Measurements from ENCODE around the gene MRPS35. TPM values are rescaled to one million over a fixed set of nuclear protein-coding genes. Genes with fewer than 3 reads are reported as not detected.

The MRPS35 gene
- polyA plus RNA-seq (2013, experiment 1 of 2) = 40.2 TPM
- 42.8 TPM for polyA plus RNA-seq (2013, experiment 2 of 2)

DNA sequence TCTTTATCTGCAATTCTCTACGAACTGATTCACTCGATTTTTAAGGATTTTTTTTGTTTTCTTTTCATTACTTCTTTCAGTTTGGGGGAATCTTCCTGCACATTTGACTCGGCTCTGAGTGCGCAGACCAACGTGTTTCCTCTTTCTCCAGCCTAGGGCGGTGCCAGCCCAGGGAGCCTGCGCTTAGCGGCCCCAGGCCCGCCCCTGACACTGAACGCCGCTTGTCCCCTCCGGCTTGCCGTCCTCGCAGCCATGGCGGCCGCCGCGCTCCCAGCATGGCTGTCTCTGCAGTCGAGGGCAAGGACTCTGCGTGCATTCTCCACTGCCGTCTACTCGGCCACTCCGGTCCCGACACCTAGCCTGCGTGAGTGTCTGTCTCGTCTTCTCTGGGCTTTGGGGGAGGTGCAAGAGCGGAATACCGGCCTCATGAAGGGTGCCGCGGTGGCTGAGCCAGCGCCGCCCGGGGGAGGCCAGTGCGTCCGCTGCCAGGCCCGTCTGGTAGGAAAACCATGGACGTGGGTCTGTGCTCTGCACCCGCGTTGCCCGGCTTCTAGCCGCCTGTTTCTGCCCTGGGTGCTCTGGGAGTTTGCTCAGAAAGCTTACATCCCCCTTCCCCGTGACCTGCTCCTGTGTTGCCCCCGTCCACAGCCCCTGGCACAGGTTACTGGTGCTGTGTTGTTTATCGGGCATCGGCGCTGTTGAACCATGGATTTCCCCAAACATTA is at the start of gene MRPS35:
Gene MRPS35 (plus strand): TSS at position 241 of the 725 bp plus-strand sequence. CDS start 12 bp downstream, at position 253.
- Histone ChIP-seq H3K9ac (ENCODE audit: low read length) (peak within 1 kb of the TSS; percentile 97), H3K14ac (ENCODE audit: low read length in 2 of 2) (peak within 1 kb of the TSS; percentile 1 to 100), H3K9me3 (ENCODE audit: control insufficient read depth, low read length) (no peaks in the 10 kb centered on the region), H2BK12ac (ENCODE audit: low read length in 2 of 2) (peak within 1 kb of the TSS; percentile 37 to 90), H2BK5ac (ENCODE audit: low read depth, low read length, poor library complexity, severe bottlenecking) (peak within 1 kb of the TSS; percentile 61), H3K4me3 (ENCODE audit: insufficient read depth in 1 of 2, low read depth in 1 of 2, low read length in 2 of 2) (peak within 1 kb of the TSS; percentile 99), H3K18ac (ENCODE audit: low read depth in 1 of 2, low read length in 2 of 2) (peak within 1 kb of the TSS; percentile 98 to 99), H3K27me3 (ENCODE audit: control insufficient read depth in 1 of 2, insufficient read depth in 1 of 2, low read length in 2 of 2) (no peaks in the 10 kb centered on the region), H3K4ac (ENCODE audit: low read depth in 1 of 2, low read length in 2 of 2) (peak within 1 kb of the TSS; percentile 91 to 99), H3K4me2 (ENCODE audit: low read length, poor library complexity, severe bottlenecking) (peak within 1 kb of the TSS; percentile 89), H4K91ac (ENCODE audit: low read length) (peak within 1 kb of the TSS; percentile 98), H2BK120ac (ENCODE audit: low read depth, low read length) (no peak within 1 kb of the TSS), H2BK15ac (ENCODE audit: low read depth, poor library complexity, severe bottlenecking) (peak within 1 kb of the TSS; percentile 45), H2AFZ (ENCODE audit: low read depth, low read length) (peak within 1 kb of the TSS; percentile 99), H3K23ac (ENCODE audit: low read length in 2 of 2) (peak within 1 kb of the TSS in 1 of 2 experiments; percentile 98), H3K27ac (ENCODE audit: low read length, poor library complexity, severe bottlenecking) (peak within 1 kb of the TSS; percentile 93), H2AK5ac (ENCODE audit: low read length, severe bottlenecking) (no peak within 1 kb of the TSS), H3K4me1 (ENCODE audit: control insufficient read depth, insufficient read depth, low read depth, low read length) (peaks cover 6% of the 10 kb centered on the region), H3K79me1 (replicated peaks; ENCODE audit: low read length, poor library complexity, severe bottlenecking) (peaks cover 11% of the 10 kb centered on the region), H4K8ac (ENCODE audit: low read length) (peak within 1 kb of the TSS; percentile 100), H3K36me3 (ENCODE audit: control insufficient read depth in 1 of 2, insufficient read depth in 2 of 2, low read depth in 1 of 2, low read length in 2 of 2) (peaks cover 11 to 17% of the 10 kb centered on the region in 2 experiments)
- DNase-seq = peak; percentile 94
- under 1% methylated on average over 44 of the region's 46 CpGs for WGBS

DNA sequence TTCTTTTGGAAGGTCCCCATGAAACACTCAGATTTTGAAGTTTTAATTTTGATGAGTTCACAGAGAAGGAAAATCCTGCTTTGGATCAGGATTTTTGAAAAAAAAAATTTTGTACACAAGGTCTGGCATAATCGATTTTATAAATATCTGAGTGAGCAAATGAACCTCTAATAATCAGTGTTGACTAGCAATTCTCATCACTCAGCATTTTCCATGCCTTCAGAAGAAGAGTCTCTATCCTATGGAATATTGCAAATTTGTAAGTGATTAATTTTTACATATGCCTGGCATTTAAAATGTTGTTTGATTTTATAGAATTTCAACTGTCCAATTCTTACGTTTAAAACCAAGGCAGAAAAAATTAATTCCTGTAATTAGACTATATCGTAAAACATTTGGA is 44.9 kb upstream of the MRPS35 start:
- H3K18ac ChIP-seq (ENCODE audit: low read depth in 1 of 2, low read length in 2 of 2) = no peak overlapping the region
- no peak overlapping the region for H2AK5ac ChIP-seq (ENCODE audit: low read length, severe bottlenecking)
- H2BK5ac ChIP-seq (ENCODE audit: low read depth, low read length, poor library complexity, severe bottlenecking) = no peak overlapping the region
- H3K23ac ChIP-seq (ENCODE audit: low read length in 2 of 2) = no peak overlapping the region
- peak overlapping the region; percentile 56 for H3K9ac ChIP-seq (ENCODE audit: low read length)
- H3K27me3 ChIP-seq (ENCODE audit: control insufficient read depth in 1 of 2, insufficient read depth in 1 of 2, low read length in 2 of 2) = no peaks in the 10 kb centered on the region
- no peak overlapping the region for H3K27ac ChIP-seq (ENCODE audit: low read length, poor library complexity, severe bottlenecking)
- H3K4ac ChIP-seq (ENCODE audit: low read depth in 1 of 2, low read length in 2 of 2) = no peak overlapping the region
- no peak overlapping the region for H2BK15ac ChIP-seq (ENCODE audit: low read depth, poor library complexity, severe bottlenecking)
- peaks cover 36 to 92% of the 10 kb centered on the region in 2 experiments for H3K36me3 ChIP-seq (ENCODE audit: control insufficient read depth in 1 of 2, insufficient read depth in 2 of 2, low read depth in 1 of 2, low read length in 2 of 2)
- H3K9me3 ChIP-seq (ENCODE audit: control insufficient read depth, low read length) = no peaks in the 10 kb centered on the region
- H4K8ac ChIP-seq (ENCODE audit: low read length) = no peak overlapping the region
- H2AFZ ChIP-seq (ENCODE audit: low read depth, low read length) = no peak overlapping the region
- H2BK12ac ChIP-seq (ENCODE audit: low read length in 2 of 2) = no peak overlapping the region
- no peak overlapping the region for H4K91ac ChIP-seq (ENCODE audit: low read length)
- DNase-seq = no peak
- H3K4me2 ChIP-seq (ENCODE audit: low read length, poor library complexity, severe bottlenecking) = no peak overlapping the region
- H3K4me1 ChIP-seq (ENCODE audit: control insufficient read depth, insufficient read depth, low read depth, low read length) = no peaks in the 10 kb centered on the region
- no peak overlapping the region for H3K4me3 ChIP-seq (ENCODE audit: insufficient read depth in 1 of 2, low read depth in 1 of 2, low read length in 2 of 2)
- H2BK120ac ChIP-seq (ENCODE audit: low read depth, low read length) = no peak overlapping the region
- no CpG with 5 or more reads among the region's 3 CpGs for WGBS
- H3K79me1 ChIP-seq (replicated peaks; ENCODE audit: low read length, poor library complexity, severe bottlenecking) = peaks cover 5% of the 10 kb centered on the region
- H3K14ac ChIP-seq (ENCODE audit: low read length in 2 of 2) = no peak overlapping the region

- H2AFZ ChIP-seq (ENCODE audit: low read depth, low read length) = no peak overlapping the region
- no peak overlapping the region for H2BK5ac ChIP-seq (ENCODE audit: low read depth, low read length, poor library complexity, severe bottlenecking)
- H3K27me3 ChIP-seq (ENCODE audit: control insufficient read depth in 1 of 2, insufficient read depth in 1 of 2, low read length in 2 of 2) = no peaks in the 10 kb centered on the region
- no peak overlapping the region for H4K8ac ChIP-seq (ENCODE audit: low read length)
- H3K4me2 ChIP-seq (ENCODE audit: low read length, poor library complexity, severe bottlenecking) = no peak overlapping the region
- H3K14ac ChIP-seq (ENCODE audit: low read length in 2 of 2) = no peak overlapping the region
- DNase-seq = no peak
- H3K36me3 ChIP-seq (ENCODE audit: control insufficient read depth in 1 of 2, insufficient read depth in 2 of 2, low read depth in 1 of 2, low read length in 2 of 2) = peaks cover 31 to 92% of the 10 kb centered on the region in 2 experiments
- no peak overlapping the region for H2BK12ac ChIP-seq (ENCODE audit: low read length in 2 of 2)
- no peaks in the 10 kb centered on the region for H3K4me1 ChIP-seq (ENCODE audit: control insufficient read depth, insufficient read depth, low read depth, low read length)
- peaks cover 5% of the 10 kb centered on the region for H3K79me1 ChIP-seq (replicated peaks; ENCODE audit: low read length, poor library complexity, severe bottlenecking)
- H3K4me3 ChIP-seq (ENCODE audit: insufficient read depth in 1 of 2, low read depth in 1 of 2, low read length in 2 of 2) = no peak overlapping the region
- H2BK15ac ChIP-seq (ENCODE audit: low read depth, poor library complexity, severe bottlenecking) = no peak overlapping the region
- H3K18ac ChIP-seq (ENCODE audit: low read depth in 1 of 2, low read length in 2 of 2) = no peak overlapping the region
- no peak overlapping the region for H4K91ac ChIP-seq (ENCODE audit: low read length)
- H3K9me3 ChIP-seq (ENCODE audit: control insufficient read depth, low read length) = no peaks in the 10 kb centered on the region
- peak overlapping the region; percentile 56 for H3K9ac ChIP-seq (ENCODE audit: low read length)
- H3K4ac ChIP-seq (ENCODE audit: low read depth in 1 of 2, low read length in 2 of 2) = no peak overlapping the region
- no peak overlapping the region for H3K27ac ChIP-seq (ENCODE audit: low read length, poor library complexity, severe bottlenecking)
- H3K23ac ChIP-seq (ENCODE audit: low read length in 2 of 2) = no peak overlapping the region
- H2BK120ac ChIP-seq (ENCODE audit: low read depth, low read length) = no peak overlapping the region
- no peak overlapping the region for H2AK5ac ChIP-seq (ENCODE audit: low read length, severe bottlenecking)
- 57% methylated on average over 2 of the region's 3 CpGs for WGBS
Measured at GRCh38 chr12:27666510-27666909, 44.1 kb upstream of the MRPS35 start.

- WGBS = 95% methylated on average over 6 of the region's 6 CpGs
- H3K23ac ChIP-seq (ENCODE audit: low read length in 2 of 2) = no peak overlapping the region
- no peak overlapping the region for H3K18ac ChIP-seq (ENCODE audit: low read depth in 1 of 2, low read length in 2 of 2)
Measured at GRCh38 chr12:27667540-27667939, 43.1 kb upstream of the MRPS35 start.

More at GRCh38 chr12:27667540-27667939, 43.1 kb upstream of the MRPS35 start:
- peak; percentile 30 for DNase-seq
- H3K4ac ChIP-seq (ENCODE audit: low read depth in 1 of 2, low read length in 2 of 2) = no peak overlapping the region
- H3K9me3 ChIP-seq (ENCODE audit: control insufficient read depth, low read length) = no peaks in the 10 kb centered on the region
- H3K79me1 ChIP-seq (replicated peaks; ENCODE audit: low read length, poor library complexity, severe bottlenecking) = peaks cover 5% of the 10 kb centered on the region
- peak overlapping the region; percentile 7 for H4K8ac ChIP-seq (ENCODE audit: low read length)
- no peak overlapping the region for H2AK5ac ChIP-seq (ENCODE audit: low read length, severe bottlenecking)
- H3K9ac ChIP-seq (ENCODE audit: low read length) = peak overlapping the region; percentile 56
- H2BK5ac ChIP-seq (ENCODE audit: low read depth, low read length, poor library complexity, severe bottlenecking) = no peak overlapping the region
- no peaks in the 10 kb centered on the region for H3K27me3 ChIP-seq (ENCODE audit: control insufficient read depth in 1 of 2, insufficient read depth in 1 of 2, low read length in 2 of 2)
- H2BK12ac ChIP-seq (ENCODE audit: low read length in 2 of 2) = no peak overlapping the region
- no peak overlapping the region for H3K4me2 ChIP-seq (ENCODE audit: low read length, poor library complexity, severe bottlenecking)
- H2BK120ac ChIP-seq (ENCODE audit: low read depth, low read length) = no peak overlapping the region
- no peak overlapping the region for H3K4me3 ChIP-seq (ENCODE audit: insufficient read depth in 1 of 2, low read depth in 1 of 2, low read length in 2 of 2)
- H3K14ac ChIP-seq (ENCODE audit: low read length in 2 of 2) = no peak overlapping the region
- H3K36me3 ChIP-seq (ENCODE audit: control insufficient read depth in 1 of 2, insufficient read depth in 2 of 2, low read depth in 1 of 2, low read length in 2 of 2) = peaks cover 29 to 92% of the 10 kb centered on the region in 2 experiments
- H3K27ac ChIP-seq (ENCODE audit: low read length, poor library complexity, severe bottlenecking) = no peak overlapping the region
- no peak overlapping the region for H4K91ac ChIP-seq (ENCODE audit: low read length)
- no peaks in the 10 kb centered on the region for H3K4me1 ChIP-seq (ENCODE audit: control insufficient read depth, insufficient read depth, low read depth, low read length)
- H2BK15ac ChIP-seq (ENCODE audit: low read depth, poor library complexity, severe bottlenecking) = no peak overlapping the region
- no peak overlapping the region for H2AFZ ChIP-seq (ENCODE audit: low read depth, low read length)

Measured in mesenchymal stem cell (in vitro differentiated cells and primary cell).